Endothelial cell of umbilical vein (primary cell): ENCODE data around the gene SLC12A7. TPM values are rescaled to one million over a fixed set of nuclear protein-coding genes. Genes with fewer than 3 reads are reported as not detected.

ENCODE experiments used
- BruUV-seq: library from RNA; stranded (reverse); fragments of 400-500 nt; replicated peaks from 2 replicates; lab custom pipeline; 2021; lab: Mats Ljungman, UMichigan
- CTCF ChIA-PET: fragments of 300-600, 350-600 bp; sonication (Branson Sonifier 250); formaldehyde crosslinking; loops from one replicate; lab custom pipeline; 2021; ENCODE audit warnings: antibody characterized with exemption, inconsistent platforms; lab: Charles Lee
- POLR2A ChIA-PET: fragments of 300-600, 350-600 bp; sonication (Branson Sonifier 250); formaldehyde crosslinking; loops from one replicate; lab custom pipeline; 2021; ENCODE audit warnings: antibody characterized with exemption, inconsistent platforms; lab: Charles Lee
- DNase-seq: peaks from one replicate; pipeline ENCODE4 v3.0.0-alpha.2; 2011; ENCODE audit warnings: low read depth, low spot score
- FAIRE-seq: peaks from 2 replicates; lab custom pipeline; 2011; peaks lifted over from hg19 to GRCh38; lab: Jason Lieb, UNC
- H2AFZ ChIP-seq: 2 replicates; pipeline ENCODE4 v1.6.0; 2012; ENCODE audit warnings: low read depth, low read length, control low read depth, inconsistent platforms
- H3K27ac ChIP-seq: 2 replicates; pipeline ENCODE4 v1.5.1; 2011; ENCODE audit warnings: low read depth, mild to moderate bottlenecking, control low read depth, low read length, moderate library complexity; ENCODE audit not compliant: insufficient read depth
- H3K27me3 ChIP-seq, 2 experiments: 2 replicates each; pipeline versions ENCODE4 v1.6.0 to v1.6.1; 2011; ENCODE audit warnings: low read length in 2 of 2, mixed read lengths in 1 of 2; ENCODE audit not compliant: control insufficient read depth in 2 of 2, insufficient read depth in 2 of 2
- H3K36me3 ChIP-seq, 2 experiments: 2 replicates in 1 of 2; 3 replicates in 1 of 2; pipeline ENCODE4 v1.5.1; 2011; ENCODE audit warnings: low read length in 2 of 2, mild to moderate bottlenecking in 1 of 2, moderate library complexity in 1 of 2; ENCODE audit not compliant: control insufficient read depth in 2 of 2, insufficient read depth in 2 of 2; ENCODE audit errors: extremely low read depth in 1 of 2
- H3K4me1 ChIP-seq: 3 replicates; pipeline ENCODE4 v1.5.1; 2011; ENCODE audit warnings: mild to moderate bottlenecking, low read length; ENCODE audit not compliant: control insufficient read depth, insufficient read depth; ENCODE audit errors: extremely low read depth
- H3K4me2 ChIP-seq: 2 replicates; pipeline ENCODE4 v1.6.1; 2011; ENCODE audit warnings: low read length, control low read depth, mixed read lengths; ENCODE audit not compliant: insufficient read depth
- H3K4me3 ChIP-seq, 3 experiments: fragments of 200-600 bp in 1 of 3; sonication (generic), shearing (Covaris generic) in 1 of 3; replicated peaks in 1 of 3; 2 replicates each; pipeline ENCODE4 v1.5.1; 2011 to 2016; ENCODE audit warnings: control low read depth in 3 of 3, low read length in 3 of 3, mild to moderate bottlenecking in 2 of 3, inconsistent platforms in 1 of 3, low read depth in 1 of 3, moderate library complexity in 1 of 3; ENCODE audit not compliant: insufficient read depth in 1 of 3
- H3K79me2 ChIP-seq: 2 replicates; pipeline ENCODE4 v1.6.0; 2012; ENCODE audit warnings: low read length, inconsistent platforms; ENCODE audit not compliant: control insufficient read depth, insufficient read depth
- H3K9ac ChIP-seq: replicated peaks from 2 replicates; pipeline ENCODE3; 2011; ENCODE audit warnings: low read length, control low read depth; ENCODE audit not compliant: insufficient read depth; ENCODE audit errors: extremely low read depth
- H3K9me1 ChIP-seq: replicated peaks from 3 replicates; pipeline ENCODE4 v1.6.0; 2011; ENCODE audit warnings: mild to moderate bottlenecking, low read length; ENCODE audit not compliant: control insufficient read depth, insufficient read depth; ENCODE audit errors: extremely low read depth
- H3K9me3 ChIP-seq: replicated peaks from 2 replicates; pipeline ENCODE4 v1.5.1; 2012; ENCODE audit warnings: low read length, inconsistent platforms; ENCODE audit not compliant: control insufficient read depth, insufficient read depth
- H4K20me1 ChIP-seq: replicated peaks from 2 replicates; pipeline ENCODE3; 2011; ENCODE audit warnings: mild to moderate bottlenecking, low read length; ENCODE audit not compliant: control insufficient read depth, insufficient read depth; ENCODE audit errors: extremely low read depth
- CTCF ChIP-seq, 2 donors: IDR thresholded peaks; 1 replicate in 1 of 2; 2 replicates in 1 of 2; pipeline ENCODE4 v1.5.1; 2011; ENCODE audit warnings: low read length in 2 of 2, mild to moderate bottlenecking in 2 of 2, moderate library complexity in 2 of 2, control low read depth in 1 of 2, inconsistent platforms in 1 of 2, low read depth in 1 of 2; ENCODE audit not compliant: insufficient read depth in 1 of 2; ENCODE audit errors: extremely low read depth in 1 of 2
- EZH2 ChIP-seq: IDR thresholded peaks from 2 replicates; pipeline ENCODE4 v1.6.1; 2012; ENCODE audit warnings: borderline replicate concordance, low read depth, mild to moderate bottlenecking, moderate library complexity, low read length, inconsistent platforms; ENCODE audit not compliant: severe bottlenecking
- FOS ChIP-seq: IDR thresholded peaks from 2 replicates; pipeline ENCODE4 v1.6.1; 2011; ENCODE audit warnings: mild to moderate bottlenecking, low read length, moderate library complexity, borderline replicate concordance; ENCODE audit not compliant: insufficient read depth
- GATA2 ChIP-seq: IDR thresholded peaks from 2 replicates; pipeline ENCODE4 v1.7.0; 2011; ENCODE audit warnings: low read depth, mild to moderate bottlenecking, moderate library complexity, mixed read lengths, low read length; ENCODE audit not compliant: insufficient read length, insufficient read depth
- JUN ChIP-seq: IDR thresholded peaks from 2 replicates; pipeline ENCODE4 v1.6.1; 2011; ENCODE audit warnings: borderline replicate concordance, low read depth; ENCODE audit not compliant: insufficient read length, insufficient read depth
- MAX ChIP-seq: IDR thresholded peaks from 2 replicates; pipeline ENCODE4 v1.6.1; 2011; ENCODE audit not compliant: insufficient read depth, insufficient read length
- MYC ChIP-seq: IDR thresholded peaks from one replicate; pipeline ENCODE4 v1.6.1; 2011; ENCODE audit warnings: mild to moderate bottlenecking, low read depth, low read length
- POLR2A ChIP-seq: IDR thresholded peaks from 2 replicates; pipeline ENCODE4 v1.6.1; 2012; ENCODE audit warnings: low read depth, mild to moderate bottlenecking, control low read depth, low read length
- dilution Hi-C: fragments of 300-500 bp; cut with MboI; formaldehyde crosslinking; loops from one replicate; pipeline ENCODE4 v1.15.0; 2019; ENCODE audit warnings: low sequenced_read_pairs; ENCODE audit not compliant: extremely low pct_ligation_motif_present
- intact Hi-C: fragments of 100-400 bp; cut with micrococcal nuclease; formaldehyde crosslinking; loops from one replicate; pipeline ENCODE4 v1.10.0; 2022
- polyA plus RNA-seq, 4 experiments: library from polyadenylated mRNA; depleted of rRNA in 3 of 4; stranded (reverse) in 3 of 4; unstranded in 1 of 4; fragments of >200 nt; gene quantifications; 2 replicates each; pipeline versions ENCODE4 v1.2.1 to v1.2.3, GENCODE V29; 2011 to 2012; ENCODE audit warnings: missing spikeins in 1 of 4
- total RNA-seq: library from RNA; stranded (reverse); gene quantifications from 2 replicates; pipeline ENCODE4 v1.2.3, GENCODE V29; 2021

SLC12A7 gene
- total and polyA plus RNA-seq, 2 donors (not counting 3 experiments of a cell fraction or from before 2014, with no cell fraction given), result 16.4 to 38.8 TPM

- no peaks in the 10 kb centered on the region for H3K9me1 ChIP-seq
- no peaks in the 10 kb centered on the region for H3K27me3 ChIP-seq
- H3K4me2 ChIP-seq, result no peak overlapping the region
- H3K27ac ChIP-seq, result no peak overlapping the region
- H3K4me3 ChIP-seq, result no peak overlapping the region
- DNase-seq (no peak), FAIRE-seq (no peak)
- CTCF ChIA-PET, result interaction anchor here (0.9 to 1.0 kb wide), 2 partner anchors 10 to 12 kb away, joined by 3 read pairs; no protein-coding TSS in a partner anchor
- TF ChIP-seq POLR2A, result no peak
- TF ChIP-seq JUN, result no peak
- TF ChIP-seq MAX, result no peak
- TF ChIP-seq GATA2, result no peak
- TF ChIP-seq CTCF (IDR thresholded peaks at IDR 0.05; ENCODE audit: extremely low read depth in 1 of 2, insufficient read depth in 1 of 2, low read depth in 1 of 2, low read length in 2 of 2), result no peak
- TF ChIP-seq MYC, result no peak
- TF ChIP-seq FOS, result no peak
- no peak for TF ChIP-seq EZH2
- no TSS peak for BruUV-seq
- H3K79me2 ChIP-seq, result no peaks in the 10 kb centered on the region
- H4K20me1 ChIP-seq, result no peaks in the 10 kb centered on the region
- POLR2A ChIA-PET, result no interaction called here
- dilution Hi-C loops, result no loop called here
- H3K4me1 ChIP-seq, result no peaks in the 10 kb centered on the region
- H2AFZ ChIP-seq, result no peak overlapping the region
- no peaks in the 10 kb centered on the region for H3K36me3 ChIP-seq
- H3K9me3 ChIP-seq, result no peaks in the 10 kb centered on the region
- no peak overlapping the region for H3K9ac ChIP-seq
- intact Hi-C loops, result no loop called here
These were observed 81.0 kb downstream of the SLC12A7 start for GRCh38 chr5:1030801-1031271.
